Activated T-helper 1 cell treated with Interleukin-2 at 50 U/mL for 16 hours (primary cell): Measurements from ENCODE around the gene LASP1NB.
"Not testable (repeated sequence)": the region's sequence is repeated elsewhere in the genome, so short reads cannot be mapped to it uniquely, and the experiment has no call there.

Experiments used
- DNase-seq: peaks from one replicate; pipeline ENCODE4 v3.0.0-alpha.2; 2020; ENCODE audit warnings: low read depth

LASP1NB gene

GRCh38 chr17:38918129-38918913 is 7.1 kb upstream of the LASP1NB start:
- no peak for DNase-seq

GRCh38 chr17:38918916-38919315 is 6.5 kb upstream of the LASP1NB start:
- no peak for DNase-seq

GRCh38 chr17:38919316-38920078 is 5.9 kb upstream of the LASP1NB start:
- no peak for DNase-seq

GRCh38 chr17:38920374-38921291 is 4.8 kb upstream of the LASP1NB start:
- DNase-seq: no peak

GRCh38 chr17:38921756-38922411 is 3.5 kb upstream of the LASP1NB start:
- DNase-seq: no peak

- DNase-seq: no peak
Measured at GRCh38 chr17:38922538-38923297, 2.7 kb upstream of the LASP1NB start.

GRCh38 chr17:38926293-38927070 is 1.1 kb downstream of the LASP1NB start:
- no peak for DNase-seq

- not testable (repeated sequence) for DNase-seq
Measured at GRCh38 chr17:38930782-38931181, 5.4 kb downstream of the LASP1NB start.

GRCh38 chr17:38933962-38934361 is 8.5 kb downstream of the LASP1NB start:
- not testable (repeated sequence) for DNase-seq

GRCh38 chr17:38939987-38940386 is 14.6 kb downstream of the LASP1NB start:
- DNase-seq: no peak

- no peak for DNase-seq
Measured at GRCh38 chr17:38940404-38940803, 15.0 kb downstream of the LASP1NB start.

GRCh38 chr17:38942696-38943334 is 17.4 kb downstream of the LASP1NB start:
- DNase-seq: no peak

- DNase-seq: no peak
Measured at GRCh38 chr17:38943607-38944006, 18.2 kb downstream of the LASP1NB start.

- no peak for DNase-seq
Measured at GRCh38 chr17:38947189-38947588, 21.8 kb downstream of the LASP1NB start.

GRCh38 chr17:38953800-38954199 is 28.4 kb downstream of the LASP1NB start:
- DNase-seq: not testable (repeated sequence)

- no peak for DNase-seq
Measured at GRCh38 chr17:38958326-38958725, 32.9 kb downstream of the LASP1NB start.

- DNase-seq: no peak
Measured at GRCh38 chr17:38958756-38959155, 33.3 kb downstream of the LASP1NB start.

GRCh38 chr17:38959508-38959907 is 34.1 kb downstream of the LASP1NB start:
- no peak for DNase-seq

- DNase-seq: no peak
Measured at GRCh38 chr17:38960402-38960801, 35.0 kb downstream of the LASP1NB start.

- no peak for DNase-seq
Measured at GRCh38 chr17:38961413-38961812, 36.0 kb downstream of the LASP1NB start.
